ENCODE measurements around the gene PDE4B.

DNA sequence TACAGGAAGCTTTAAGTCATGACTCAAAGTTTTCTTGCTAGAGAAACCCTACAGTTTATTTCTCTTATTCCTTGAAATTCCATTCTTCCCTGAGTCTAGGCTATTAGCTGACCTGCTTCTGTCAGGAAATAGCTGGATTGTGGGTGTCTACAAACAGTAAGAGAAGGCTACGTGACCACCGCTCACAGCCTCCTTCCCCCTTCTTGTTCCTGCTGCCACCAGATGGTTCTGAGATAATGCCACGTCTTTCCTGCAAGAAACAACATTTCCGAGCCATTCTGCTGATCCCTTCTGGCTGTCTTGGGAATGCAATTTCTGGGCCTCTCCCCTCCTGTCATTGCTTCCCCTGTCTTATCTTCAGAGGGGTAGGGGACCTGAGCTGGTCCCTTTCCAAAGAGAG is 612.4 kb downstream of the PDE4B start:
- no peak for TF ChIP-seq EP300 (IDR thresholded peaks at IDR 0.05)
- no peak for TF ChIP-seq CTCF (IDR thresholded peaks at IDR 0.05)

All from esophagus muscularis mucosa (tissue), 3 donors.